Measurements from ENCODE around the gene SAP30BP.
"Not testable (repeated sequence)": the region's sequence is repeated elsewhere in the genome, so short reads cannot be mapped to it uniquely, and the experiment has no call there.

SAP30BP gene

DNA sequence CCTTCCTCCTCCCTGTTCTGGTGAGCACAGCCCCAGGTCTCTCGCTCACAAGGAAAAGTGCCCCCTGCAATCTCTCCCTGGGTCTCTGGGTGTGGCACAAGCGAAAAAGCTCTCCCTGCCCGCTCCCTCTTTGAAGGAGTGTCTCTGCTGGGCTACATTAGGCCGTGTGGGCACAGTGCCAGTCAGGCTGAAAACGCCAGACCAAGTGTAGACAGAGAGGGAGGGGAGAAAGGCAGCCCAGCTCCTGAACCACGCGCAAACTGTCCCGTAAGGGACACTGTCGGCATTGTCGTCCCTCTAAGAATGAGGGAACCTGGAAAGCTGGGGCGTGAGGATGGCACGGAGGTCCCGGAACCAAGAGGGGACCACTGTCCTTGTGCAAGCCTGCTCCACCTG, 30.0 kb upstream of the SAP30BP start:
- Histone ChIP-seq H3K4me3 (no peak overlapping the region), H3K9ac (ENCODE audit: insufficient read length) (no peak overlapping the region), H3K9me3 (ENCODE audit: low read depth, low read length) (no peaks in the 10 kb centered on the region), H3K36me3 (ENCODE audit: insufficient read depth, low read length) (no peaks in the 10 kb centered on the region), H3K27ac (no peak overlapping the region)
- no peak for TF ChIP-seq FOXP2 (optimal IDR thresholded peaks at IDR 0.05; ENCODE audit: control extremely low read depth, extremely low read length, insufficient read depth)
- no peak for TF ChIP-seq POLR2AphosphoS5 (IDR thresholded peaks at IDR 0.05; ENCODE audit: borderline replicate concordance, low read depth, low read length)
- no peak for TF ChIP-seq EZH2 (IDR thresholded peaks at IDR 0.05)
- no peak for DNase-seq (ENCODE audit: low read depth, low spot score)

DNA sequence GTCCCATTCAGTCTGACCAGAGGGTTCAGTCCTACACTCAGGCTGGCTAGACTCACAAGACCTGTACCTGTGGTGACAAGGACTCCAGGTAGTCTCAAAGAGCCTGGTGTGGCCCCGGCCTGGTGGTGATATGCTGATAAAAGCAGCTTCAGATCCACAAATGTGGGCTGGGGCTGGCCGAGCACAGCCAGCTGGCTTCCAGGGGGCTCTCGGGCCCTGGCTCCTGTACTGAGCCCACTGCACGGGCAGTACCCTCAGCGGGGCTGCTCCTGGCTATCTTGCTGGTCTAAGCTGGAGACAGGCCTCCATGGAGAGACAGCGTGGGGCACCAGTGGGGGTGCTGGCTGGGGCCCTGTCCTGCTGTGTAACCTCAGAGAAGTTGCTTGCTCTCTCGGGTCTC, 29.6 kb upstream of the SAP30BP start:
- Histone ChIP-seq H3K27ac (no peak overlapping the region), H3K9me3 (ENCODE audit: low read depth, low read length) (no peaks in the 10 kb centered on the region), H3K9ac (ENCODE audit: insufficient read length) (no peak overlapping the region), H3K36me3 (ENCODE audit: insufficient read depth, low read length) (no peaks in the 10 kb centered on the region), H3K4me3 (no peak overlapping the region)
- no peak for TF ChIP-seq EZH2 (IDR thresholded peaks at IDR 0.05)
- TF ChIP-seq POLR2AphosphoS5 (IDR thresholded peaks at IDR 0.05; ENCODE audit: borderline replicate concordance, low read depth, low read length), result no peak
- TF ChIP-seq FOXP2 (optimal IDR thresholded peaks at IDR 0.05; ENCODE audit: control extremely low read depth, extremely low read length, insufficient read depth), result no peak
- DNase-seq (ENCODE audit: low read depth, low spot score), result no peak

DNA sequence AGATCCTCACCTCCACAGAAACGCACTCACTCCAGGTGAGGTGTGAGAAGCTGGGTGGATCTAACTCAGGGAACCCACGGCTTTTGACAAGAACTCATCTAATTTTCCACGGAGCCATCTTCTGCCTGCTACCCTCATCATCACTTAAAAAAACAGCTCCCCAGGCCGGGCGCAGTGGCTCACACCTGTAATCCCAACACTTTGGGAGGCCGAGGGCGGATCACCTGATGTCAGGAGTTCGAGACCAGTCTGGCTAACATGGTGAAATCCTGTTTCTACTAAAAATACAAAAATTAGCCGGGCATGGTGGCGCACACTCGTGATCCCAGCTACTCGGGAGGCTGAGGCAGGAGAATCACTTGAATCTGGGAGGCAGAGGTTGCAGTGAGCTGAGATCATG, 29.1 kb upstream of the SAP30BP start:
- H3K4me3 ChIP-seq; H3K9me3 ChIP-seq (ENCODE audit: low read depth, low read length); DNase-seq (ENCODE audit: low read depth, low spot score); H3K27ac ChIP-seq; H3K9ac ChIP-seq (ENCODE audit: insufficient read length); H3K36me3 ChIP-seq (ENCODE audit: insufficient read depth, low read length): not testable (repeated sequence)

DNA sequence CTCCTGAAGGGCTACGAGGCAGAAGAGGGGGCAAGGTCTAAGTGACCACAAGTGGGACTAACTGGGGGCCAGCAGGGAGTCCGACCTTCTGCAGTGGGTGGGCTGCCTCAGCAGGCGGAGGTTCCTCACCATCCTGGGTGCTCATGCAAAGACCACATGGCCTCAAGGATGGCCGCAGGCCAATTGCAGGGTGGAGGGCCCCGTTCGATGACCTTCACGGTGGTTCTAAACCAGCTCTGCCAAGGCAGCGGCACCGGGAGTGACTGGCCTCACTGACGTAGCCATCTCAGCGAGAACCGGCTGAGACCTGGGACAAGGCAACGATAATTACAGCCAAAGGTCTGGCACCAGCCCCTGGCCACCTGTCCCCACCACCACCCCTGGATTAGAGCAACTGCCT, 28.2 kb upstream of the SAP30BP start:
- Histone ChIP-seq H3K27ac (no peak overlapping the region), H3K9me3 (ENCODE audit: low read depth, low read length) (no peaks in the 10 kb centered on the region), H3K4me3 (no peak overlapping the region), H3K36me3 (ENCODE audit: insufficient read depth, low read length) (no peaks in the 10 kb centered on the region), H3K9ac (ENCODE audit: insufficient read length) (no peak overlapping the region)
- TF ChIP-seq EZH2 (IDR thresholded peaks at IDR 0.05) (no peak), FOXP2 (optimal IDR thresholded peaks at IDR 0.05; ENCODE audit: control extremely low read depth, extremely low read length, insufficient read depth) (no peak), POLR2AphosphoS5 (IDR thresholded peaks at IDR 0.05; ENCODE audit: borderline replicate concordance, low read depth, low read length) (no peak)
- DNase-seq (ENCODE audit: low read depth, low spot score), result no peak

DNA sequence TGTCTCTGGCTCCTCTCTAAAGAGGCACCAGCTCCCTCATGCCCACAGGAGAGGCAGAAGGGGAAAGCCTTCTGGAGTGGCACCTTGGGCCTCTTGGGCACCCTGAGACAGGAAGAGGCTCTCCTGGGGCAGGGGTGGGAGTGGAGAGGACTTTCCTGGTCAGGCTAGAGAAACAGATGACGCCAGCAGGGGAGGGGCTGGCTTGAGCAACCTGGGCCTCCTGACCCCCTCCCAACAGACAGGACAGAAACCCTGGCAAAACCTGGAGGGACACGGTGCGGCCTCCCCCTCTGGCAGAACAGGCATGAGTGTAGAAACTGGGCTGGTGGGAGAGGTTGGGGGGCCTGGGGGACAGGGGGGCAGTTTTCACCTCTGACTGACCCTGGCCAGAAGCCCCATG, 27.8 kb upstream of the SAP30BP start:
- Histone ChIP-seq H3K9ac (ENCODE audit: insufficient read length) (no peak overlapping the region), H3K27ac (no peak overlapping the region), H3K4me3 (no peak overlapping the region), H3K36me3 (ENCODE audit: insufficient read depth, low read length) (no peaks in the 10 kb centered on the region), H3K9me3 (ENCODE audit: low read depth, low read length) (no peaks in the 10 kb centered on the region)
- no peak for TF ChIP-seq EZH2 (IDR thresholded peaks at IDR 0.05)
- TF ChIP-seq POLR2AphosphoS5 (IDR thresholded peaks at IDR 0.05; ENCODE audit: borderline replicate concordance, low read depth, low read length), result no peak
- TF ChIP-seq FOXP2 (optimal IDR thresholded peaks at IDR 0.05; ENCODE audit: control extremely low read depth, extremely low read length, insufficient read depth), result no peak
- DNase-seq (ENCODE audit: low read depth, low spot score), result no peak

DNA sequence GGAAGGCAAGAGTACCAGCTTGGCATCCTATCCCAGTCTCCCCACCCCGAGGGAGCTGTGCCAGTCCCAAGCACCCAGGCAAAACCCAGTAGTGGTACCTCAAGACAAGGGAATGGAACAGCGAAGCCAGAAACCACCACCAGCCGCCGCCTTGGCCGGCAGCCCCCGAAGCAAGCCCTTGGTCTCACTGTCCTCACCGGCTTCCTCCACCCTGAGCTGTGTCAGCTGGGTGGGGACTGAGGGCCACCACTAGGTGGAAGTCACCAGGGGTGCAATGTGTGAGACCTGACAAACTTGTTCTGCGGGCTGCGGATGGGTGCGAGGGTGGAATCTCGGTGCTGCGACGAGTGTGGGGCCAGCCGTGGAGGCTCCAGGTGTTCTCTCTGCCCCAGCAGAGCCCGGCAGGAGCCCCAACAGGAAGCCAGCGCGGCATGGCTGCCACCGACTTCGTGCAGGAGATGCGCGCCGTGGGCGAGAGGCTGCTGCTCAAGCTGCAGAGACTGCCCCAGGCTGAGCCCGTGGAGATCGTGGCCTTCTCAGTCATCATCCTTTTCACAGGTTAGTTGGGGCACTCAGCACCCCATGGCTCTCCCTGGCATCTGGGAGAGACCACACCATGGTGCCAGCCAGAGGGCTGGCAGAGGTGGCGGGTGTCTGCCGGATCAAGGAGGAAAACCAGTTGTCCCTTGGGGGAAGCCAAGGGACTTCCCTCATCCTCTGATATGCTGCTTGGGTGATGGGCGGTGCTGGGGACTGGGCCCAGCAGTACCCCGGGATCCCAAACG, 27.2 kb upstream of the SAP30BP start:
- H3K27ac ChIP-seq, result no peak overlapping the region
- DNase-seq (ENCODE audit: low read depth, low spot score), result no peak
- H3K9ac ChIP-seq (ENCODE audit: insufficient read length), result no peak overlapping the region
- H3K36me3 ChIP-seq (ENCODE audit: insufficient read depth, low read length), result no peaks in the 10 kb centered on the region
- no peak overlapping the region for H3K4me3 ChIP-seq
- H3K9me3 ChIP-seq (ENCODE audit: low read depth, low read length), result no peaks in the 10 kb centered on the region
- no peak for TF ChIP-seq POLR2AphosphoS5 (IDR thresholded peaks at IDR 0.05; ENCODE audit: borderline replicate concordance, low read depth, low read length)
- no peak for TF ChIP-seq FOXP2 (optimal IDR thresholded peaks at IDR 0.05; ENCODE audit: control extremely low read depth, extremely low read length, insufficient read depth)
- no peak for TF ChIP-seq EZH2 (IDR thresholded peaks at IDR 0.05)

DNA sequence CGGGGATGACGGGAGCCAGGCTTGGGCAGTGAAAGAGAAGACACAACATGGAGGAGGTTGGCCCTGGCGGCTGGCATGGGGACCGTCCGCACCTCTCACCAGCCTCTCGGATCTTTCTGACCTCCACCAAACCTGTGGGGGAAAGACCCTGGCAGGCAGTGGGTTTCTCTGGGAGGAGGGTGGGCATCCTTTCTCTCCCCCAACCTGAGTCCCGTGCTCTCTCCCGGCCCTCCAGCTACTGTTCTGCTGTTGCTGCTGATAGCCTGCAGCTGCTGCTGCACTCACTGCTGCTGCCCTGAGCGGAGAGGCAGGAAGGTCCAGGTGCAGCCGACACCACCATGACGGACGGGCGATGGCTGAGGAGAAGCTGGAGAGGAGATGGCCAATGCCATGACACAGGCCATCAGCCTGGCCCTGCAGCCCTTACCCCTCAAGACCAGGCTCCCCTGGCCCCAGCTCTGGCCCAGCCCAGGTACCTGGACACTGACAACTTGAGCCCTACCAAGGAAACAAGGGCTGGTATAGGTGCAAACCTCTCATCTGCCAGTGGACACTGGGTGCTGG, 26.5 kb upstream of the SAP30BP start:
- no peak overlapping the region for H3K9ac ChIP-seq (ENCODE audit: insufficient read length)
- H3K27ac ChIP-seq, result no peak overlapping the region
- no peak for TF ChIP-seq EZH2 (IDR thresholded peaks at IDR 0.05)
- no peak for TF ChIP-seq POLR2AphosphoS5 (IDR thresholded peaks at IDR 0.05; ENCODE audit: borderline replicate concordance, low read depth, low read length)
- TF ChIP-seq FOXP2 (optimal IDR thresholded peaks at IDR 0.05; ENCODE audit: control extremely low read depth, extremely low read length, insufficient read depth), result no peak
- DNase-seq (ENCODE audit: low read depth, low spot score), result no peak
- no peaks in the 10 kb centered on the region for H3K9me3 ChIP-seq (ENCODE audit: low read depth, low read length)
- H3K4me3 ChIP-seq, result no peak overlapping the region
- no peaks in the 10 kb centered on the region for H3K36me3 ChIP-seq (ENCODE audit: insufficient read depth, low read length)

DNA sequence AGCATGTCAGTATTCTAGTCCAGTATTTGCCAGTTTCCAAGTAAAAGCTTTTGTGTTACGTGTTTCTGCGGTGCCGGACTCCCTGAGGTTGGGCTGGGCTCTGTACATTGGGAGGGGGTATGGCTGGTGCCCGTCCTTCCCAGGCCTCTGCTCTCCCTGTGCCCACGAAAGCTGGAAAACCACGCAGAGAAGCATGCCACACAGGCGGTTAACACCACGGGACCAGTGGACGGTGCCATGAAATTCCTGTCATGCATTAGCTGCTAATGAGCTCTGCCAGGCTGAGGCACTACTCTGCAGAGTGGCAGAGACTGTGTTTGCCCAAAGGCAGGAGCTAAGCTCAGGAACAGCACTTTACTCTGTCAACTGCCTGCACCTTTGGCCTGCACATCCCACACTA, 25.8 kb upstream of the SAP30BP start:
- no peak overlapping the region for H3K4me3 ChIP-seq
- no peak for DNase-seq (ENCODE audit: low read depth, low spot score)
- H3K9me3 ChIP-seq (ENCODE audit: low read depth, low read length), result no peaks in the 10 kb centered on the region
- no peak overlapping the region for H3K27ac ChIP-seq
- no peaks in the 10 kb centered on the region for H3K36me3 ChIP-seq (ENCODE audit: insufficient read depth, low read length)
- no peak overlapping the region for H3K9ac ChIP-seq (ENCODE audit: insufficient read length)
- TF ChIP-seq FOXP2 (optimal IDR thresholded peaks at IDR 0.05; ENCODE audit: control extremely low read depth, extremely low read length, insufficient read depth) (no peak), EZH2 (IDR thresholded peaks at IDR 0.05) (no peak), POLR2AphosphoS5 (IDR thresholded peaks at IDR 0.05; ENCODE audit: borderline replicate concordance, low read depth, low read length) (no peak)

Measured in SK-N-MC (cell line).